ENCODE data around the gene BBS7. TPM values are rescaled to one million over a fixed set of nuclear protein-coding genes. Genes with fewer than 3 reads are reported as not detected.

BBS7 gene
- total and polyA plus RNA-seq, 2 donors (not counting 1 experiment from before 2014, with no cell fraction given) = 22.5 to 22.7 TPM

- Histone ChIP-seq H3K4me3 (replicated peaks in 1 of 4; ENCODE audit: control extremely low read depth in 1 of 4, insufficient read depth in 1 of 4, low read depth in 3 of 4, low read length in 4 of 4) (no peak overlapping the region), H3K79me2 (ENCODE audit: control insufficient read depth, insufficient read depth, low read length) (peaks cover 1% of the 10 kb centered on the region), H3K4me2 (ENCODE audit: extremely low read depth, insufficient read depth, low read length) (no peak overlapping the region), H3K27ac (ENCODE audit: insufficient read depth, low read length) (no peak overlapping the region), H3K9ac (ENCODE audit: insufficient read depth, low read length) (no peak overlapping the region), H3K9me3 (ENCODE audit: control insufficient read depth, insufficient read depth, low read depth, low read length) (no peaks in the 10 kb centered on the region), H2AFZ (ENCODE audit: low read length) (peak overlapping the region; percentile 15), H3K4me1 (ENCODE audit: control insufficient read depth, extremely low read depth, insufficient read depth, low read length) (peaks cover 5% of the 10 kb centered on the region), H3K27me3 (ENCODE audit: control insufficient read depth, insufficient read depth, low read length) (no peaks in the 10 kb centered on the region), H4K20me1 (ENCODE audit: control insufficient read depth, extremely low read depth, insufficient read depth, low read length) (no peaks in the 10 kb centered on the region), H3K36me3 (ENCODE audit: control insufficient read depth, insufficient read depth, low read length) (no peaks in the 10 kb centered on the region)
- TF ChIP-seq EZH2 (IDR thresholded peaks at IDR 0.05; ENCODE audit: low read length, missing control alignments) = no peak
- no peak for TF ChIP-seq CTCF (conservative IDR thresholded peaks at IDR 0.05 in 1 of 2, IDR thresholded peaks at IDR 0.05 in 1 of 2; ENCODE audit: low read depth in 1 of 2, low read length in 2 of 2)
- DNase-seq (ENCODE audit: low read depth in 2 of 2) = no peak
These were observed 74.0 kb downstream of the BBS7 start for GRCh38 chr4:121796283-121796682.

- Histone ChIP-seq H3K4me3 (replicated peaks in 1 of 4; ENCODE audit: control extremely low read depth in 1 of 4, insufficient read depth in 1 of 4, low read depth in 3 of 4, low read length in 4 of 4) (no peak overlapping the region), H3K9ac (ENCODE audit: insufficient read depth, low read length) (no peak overlapping the region), H3K36me3 (ENCODE audit: control insufficient read depth, insufficient read depth, low read length) (no peaks in the 10 kb centered on the region), H3K9me3 (ENCODE audit: control insufficient read depth, insufficient read depth, low read depth, low read length) (no peaks in the 10 kb centered on the region), H3K27ac (ENCODE audit: insufficient read depth, low read length) (no peak overlapping the region), H3K4me2 (ENCODE audit: extremely low read depth, insufficient read depth, low read length) (no peak overlapping the region), H2AFZ (ENCODE audit: low read length) (no peak overlapping the region), H3K27me3 (ENCODE audit: control insufficient read depth, insufficient read depth, low read length) (no peaks in the 10 kb centered on the region), H4K20me1 (ENCODE audit: control insufficient read depth, extremely low read depth, insufficient read depth, low read length) (no peaks in the 10 kb centered on the region), H3K79me2 (ENCODE audit: control insufficient read depth, insufficient read depth, low read length) (no peaks in the 10 kb centered on the region), H3K4me1 (ENCODE audit: control insufficient read depth, extremely low read depth, insufficient read depth, low read length) (peaks cover 6% of the 10 kb centered on the region)
- TF ChIP-seq CTCF (conservative IDR thresholded peaks at IDR 0.05 in 1 of 2, IDR thresholded peaks at IDR 0.05 in 1 of 2; ENCODE audit: low read depth in 1 of 2, low read length in 2 of 2) (no peak), EZH2 (IDR thresholded peaks at IDR 0.05; ENCODE audit: low read length, missing control alignments) (no peak)
- peak in 1 of 2 donors; percentile 41 for DNase-seq (ENCODE audit: low read depth in 2 of 2)
These were observed 75.6 kb downstream of the BBS7 start for GRCh38 chr4:121794505-121795188.

GRCh38 chr4:121792966-121793365 is 77.3 kb downstream of the BBS7 start:
- DNase-seq (ENCODE audit: low read depth in 2 of 2) = no peak
- TF ChIP-seq CTCF (conservative IDR thresholded peaks at IDR 0.05 in 1 of 2, IDR thresholded peaks at IDR 0.05 in 1 of 2; ENCODE audit: low read depth in 1 of 2, low read length in 2 of 2) = no peak
- no peak for TF ChIP-seq EZH2 (IDR thresholded peaks at IDR 0.05; ENCODE audit: low read length, missing control alignments)
- Histone ChIP-seq H3K4me2 (ENCODE audit: extremely low read depth, insufficient read depth, low read length) (no peak overlapping the region), H3K27ac (ENCODE audit: insufficient read depth, low read length) (no peak overlapping the region), H3K9ac (ENCODE audit: insufficient read depth, low read length) (no peak overlapping the region), H3K27me3 (ENCODE audit: control insufficient read depth, insufficient read depth, low read length) (no peaks in the 10 kb centered on the region), H2AFZ (ENCODE audit: low read length) (no peak overlapping the region), H3K9me3 (ENCODE audit: control insufficient read depth, insufficient read depth, low read depth, low read length) (no peaks in the 10 kb centered on the region), H3K4me3 (replicated peaks in 1 of 4; ENCODE audit: control extremely low read depth in 1 of 4, insufficient read depth in 1 of 4, low read depth in 3 of 4, low read length in 4 of 4) (no peak overlapping the region), H3K79me2 (ENCODE audit: control insufficient read depth, insufficient read depth, low read length) (no peaks in the 10 kb centered on the region), H3K4me1 (ENCODE audit: control insufficient read depth, extremely low read depth, insufficient read depth, low read length) (peaks cover 11% of the 10 kb centered on the region), H3K36me3 (ENCODE audit: control insufficient read depth, insufficient read depth, low read length) (no peaks in the 10 kb centered on the region), H4K20me1 (ENCODE audit: control insufficient read depth, extremely low read depth, insufficient read depth, low read length) (no peaks in the 10 kb centered on the region)
